ENCODE data around the gene PRRC1. TPM values are rescaled to one million over a fixed set of nuclear protein-coding genes. Genes with fewer than 3 reads are reported as not detected.

Gene PRRC1
- total RNA-seq, 1 donor from 2014 or later: 31.9 TPM

DNA sequence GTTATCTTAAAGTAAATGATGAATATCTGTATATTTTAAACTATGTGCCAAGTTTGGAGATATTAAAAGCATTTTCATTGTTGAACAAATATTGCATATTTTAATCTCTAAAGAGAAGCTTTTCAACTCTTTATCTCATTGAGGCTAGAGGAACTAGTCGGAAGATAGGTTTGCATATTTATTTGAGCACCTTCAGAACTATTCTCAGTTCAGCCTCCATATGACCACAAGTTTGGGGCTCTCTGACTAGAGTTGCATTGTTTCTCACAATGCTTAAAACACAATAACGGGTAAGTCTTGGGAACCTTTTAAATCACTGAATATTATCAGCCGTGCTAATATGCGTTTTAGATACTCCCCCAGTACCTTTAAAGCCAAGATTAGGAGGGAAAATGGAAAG is 84.2 kb downstream of the PRRC1 start:
- Histone ChIP-seq H3K9me3 (no peaks in the 10 kb centered on the region), H3K27ac (no peak overlapping the region), H3K27me3 (no peaks in the 10 kb centered on the region), H3K36me3 (no peaks in the 10 kb centered on the region), H3K4me3 (no peak overlapping the region), H3K4me1 (no peaks in the 10 kb centered on the region)
- DNase-seq (ENCODE audit: extremely low spot score in 2 of 2): no peak
- intact Hi-C loops (cut with DNase I): no loop called here
- TF ChIP-seq POLR2A (IDR thresholded peaks at IDR 0.05) (no peak), POLR2AphosphoS5 (IDR thresholded peaks at IDR 0.05; ENCODE audit: insufficient read depth in 1 of 2, low read depth in 1 of 2) (no peak)
- TF ChIP-seq, protein P1, sequence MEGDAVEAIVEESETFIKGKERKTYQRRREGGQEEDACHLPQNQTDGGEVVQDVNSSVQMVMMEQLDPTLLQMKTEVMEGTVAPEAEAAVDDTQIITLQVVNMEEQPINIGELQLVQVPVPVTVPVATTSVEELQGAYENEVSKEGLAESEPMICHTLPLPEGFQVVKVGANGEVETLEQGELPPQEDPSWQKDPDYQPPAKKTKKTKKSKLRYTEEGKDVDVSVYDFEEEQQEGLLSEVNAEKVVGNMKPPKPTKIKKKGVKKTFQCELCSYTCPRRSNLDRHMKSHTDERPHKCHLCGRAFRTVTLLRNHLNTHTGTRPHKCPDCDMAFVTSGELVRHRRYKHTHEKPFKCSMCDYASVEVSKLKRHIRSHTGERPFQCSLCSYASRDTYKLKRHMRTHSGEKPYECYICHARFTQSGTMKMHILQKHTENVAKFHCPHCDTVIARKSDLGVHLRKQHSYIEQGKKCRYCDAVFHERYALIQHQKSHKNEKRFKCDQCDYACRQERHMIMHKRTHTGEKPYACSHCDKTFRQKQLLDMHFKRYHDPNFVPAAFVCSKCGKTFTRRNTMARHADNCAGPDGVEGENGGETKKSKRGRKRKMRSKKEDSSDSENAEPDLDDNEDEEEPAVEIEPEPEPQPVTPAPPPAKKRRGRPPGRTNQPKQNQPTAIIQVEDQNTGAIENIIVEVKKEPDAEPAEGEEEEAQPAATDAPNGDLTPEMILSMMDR (IDR thresholded peaks at IDR 0.05): no peak

DNA sequence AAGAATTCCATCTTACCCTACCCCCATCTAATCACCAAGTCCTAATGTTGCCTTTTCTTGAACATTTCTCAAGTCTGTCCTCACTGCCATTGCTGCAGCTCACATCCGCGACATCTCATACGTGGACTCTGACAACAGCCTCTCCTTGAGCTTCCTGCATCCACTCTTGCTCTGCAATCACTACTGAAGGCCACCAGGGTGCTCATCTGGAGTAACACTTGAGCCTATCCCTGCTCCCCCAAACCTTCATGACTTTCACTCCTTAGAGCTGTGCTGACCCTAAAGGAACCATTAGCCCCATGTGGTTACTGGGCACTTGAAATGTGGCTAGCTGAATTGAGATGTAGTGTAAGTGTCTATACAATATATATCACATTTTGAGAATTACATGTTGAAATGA is 85.0 kb downstream of the PRRC1 start:
- Histone ChIP-seq H3K27me3 (no peaks in the 10 kb centered on the region), H3K4me3 (no peak overlapping the region), H3K36me3 (no peaks in the 10 kb centered on the region), H3K4me1 (no peaks in the 10 kb centered on the region), H3K9me3 (no peaks in the 10 kb centered on the region), H3K27ac (no peak overlapping the region)
- no peak for DNase-seq (ENCODE audit: extremely low spot score in 2 of 2)
- intact Hi-C loops (cut with DNase I): no loop called here
- TF ChIP-seq, protein P1 (IDR thresholded peaks at IDR 0.05): no peak
- TF ChIP-seq POLR2AphosphoS5 (IDR thresholded peaks at IDR 0.05; ENCODE audit: insufficient read depth in 1 of 2, low read depth in 1 of 2) (no peak), POLR2A (IDR thresholded peaks at IDR 0.05) (no peak)

GRCh38 chr5:127602896-127603844 is 85.7 kb downstream of the PRRC1 start:
- TF ChIP-seq POLR2AphosphoS5 (IDR thresholded peaks at IDR 0.05; ENCODE audit: insufficient read depth in 1 of 2, low read depth in 1 of 2): no peak
- TF ChIP-seq, protein P1 (IDR thresholded peaks at IDR 0.05): no peak
- TF ChIP-seq POLR2A (IDR thresholded peaks at IDR 0.05): no peak
- Histone ChIP-seq H3K4me3 (no peak overlapping the region), H3K9me3 (no peaks in the 10 kb centered on the region), H3K27me3 (no peaks in the 10 kb centered on the region), H3K4me1 (no peaks in the 10 kb centered on the region), H3K27ac (no peak overlapping the region), H3K36me3 (no peaks in the 10 kb centered on the region)
- intact Hi-C loops (cut with DNase I): no loop called here
- no peak for DNase-seq (ENCODE audit: extremely low spot score in 2 of 2)

Other genes starting within 250 kb of the PRRC1 start
- gene MEGF10, start 226.8 kb upstream of the PRRC1 start, total RNA-seq: 0.74 TPM
- not detected for gene CTXN3, start 131.4 kb downstream of the PRRC1 start, total RNA-seq
- gene CCDC192, start 185.8 kb downstream of the PRRC1 start, total RNA-seq: not detected

Data from vagina (tissue), 2 donors.